Memory B cell (primary cell): ENCODE data around the gene OR2B2.

Experiments used
- ATAC-seq: fragments of 150-1000 bp; cut with Tn5 transposase; 2 replicates; pipeline ENCODE4 v1.10.0; 2021; ENCODE audit warnings: low read depth, mild to moderate bottlenecking, moderate library complexity
- DNase-seq, 2 donors: peaks; one replicate each; pipeline ENCODE4 v3.0.0; 2022; ENCODE audit warnings: low spot score in 2 of 2
- H3K27ac Mint-ChIP-seq: one replicate; pipeline ENCODE4 v1.8.0; 2022; ENCODE audit warnings: mild to moderate bottlenecking, moderate library complexity, mixed read lengths
- H3K27me3 Mint-ChIP-seq: one replicate; pipeline ENCODE4 v1.8.0; 2022; ENCODE audit warnings: mixed read lengths
- H3K36me3 Mint-ChIP-seq: one replicate; pipeline ENCODE4 v1.8.0; 2022; ENCODE audit warnings: mild to moderate bottlenecking, mixed read lengths
- H3K4me1 Mint-ChIP-seq: one replicate; pipeline ENCODE4 v1.8.0; 2022; ENCODE audit warnings: mixed read lengths
- H3K4me3 Mint-ChIP-seq: one replicate; pipeline ENCODE4 v1.8.0; 2022; ENCODE audit warnings: mild to moderate bottlenecking, moderate library complexity, mixed read lengths
- H3K9me3 Mint-ChIP-seq: one replicate; pipeline ENCODE4 v1.8.0; 2022; ENCODE audit warnings: mixed read lengths

The OR2B2 gene

DNA sequence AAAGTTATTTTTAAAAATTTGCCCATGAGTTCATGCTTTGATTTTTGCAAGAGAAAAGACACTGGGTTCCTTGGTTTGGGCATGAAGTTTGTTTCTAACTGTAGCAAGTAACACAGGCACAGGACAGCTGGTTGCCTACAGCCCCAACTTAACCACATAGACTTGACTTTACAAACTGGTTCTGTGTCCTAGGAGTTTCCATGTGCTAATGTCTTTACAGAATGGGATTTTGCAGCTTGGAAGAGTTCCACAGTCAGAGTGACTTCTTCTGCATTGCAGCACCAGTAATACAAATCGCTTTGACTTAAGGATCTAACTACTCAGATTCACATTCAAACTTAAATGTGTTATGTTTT, 44.3 kb downstream of the OR2B2 start:
- no peaks in the 10 kb centered on the region for H3K36me3 Mint-ChIP-seq
- peaks cover 4% of the 10 kb centered on the region for H3K9me3 Mint-ChIP-seq
- DNase-seq (no peak), ATAC-seq (no peak)
- peaks cover 21% of the 10 kb centered on the region for H3K4me1 Mint-ChIP-seq
- no peaks in the 10 kb centered on the region for H3K27me3 Mint-ChIP-seq
- peak overlapping the region; percentile 98 for H3K4me3 Mint-ChIP-seq
- peak overlapping the region; percentile 95 for H3K27ac Mint-ChIP-seq

DNA sequence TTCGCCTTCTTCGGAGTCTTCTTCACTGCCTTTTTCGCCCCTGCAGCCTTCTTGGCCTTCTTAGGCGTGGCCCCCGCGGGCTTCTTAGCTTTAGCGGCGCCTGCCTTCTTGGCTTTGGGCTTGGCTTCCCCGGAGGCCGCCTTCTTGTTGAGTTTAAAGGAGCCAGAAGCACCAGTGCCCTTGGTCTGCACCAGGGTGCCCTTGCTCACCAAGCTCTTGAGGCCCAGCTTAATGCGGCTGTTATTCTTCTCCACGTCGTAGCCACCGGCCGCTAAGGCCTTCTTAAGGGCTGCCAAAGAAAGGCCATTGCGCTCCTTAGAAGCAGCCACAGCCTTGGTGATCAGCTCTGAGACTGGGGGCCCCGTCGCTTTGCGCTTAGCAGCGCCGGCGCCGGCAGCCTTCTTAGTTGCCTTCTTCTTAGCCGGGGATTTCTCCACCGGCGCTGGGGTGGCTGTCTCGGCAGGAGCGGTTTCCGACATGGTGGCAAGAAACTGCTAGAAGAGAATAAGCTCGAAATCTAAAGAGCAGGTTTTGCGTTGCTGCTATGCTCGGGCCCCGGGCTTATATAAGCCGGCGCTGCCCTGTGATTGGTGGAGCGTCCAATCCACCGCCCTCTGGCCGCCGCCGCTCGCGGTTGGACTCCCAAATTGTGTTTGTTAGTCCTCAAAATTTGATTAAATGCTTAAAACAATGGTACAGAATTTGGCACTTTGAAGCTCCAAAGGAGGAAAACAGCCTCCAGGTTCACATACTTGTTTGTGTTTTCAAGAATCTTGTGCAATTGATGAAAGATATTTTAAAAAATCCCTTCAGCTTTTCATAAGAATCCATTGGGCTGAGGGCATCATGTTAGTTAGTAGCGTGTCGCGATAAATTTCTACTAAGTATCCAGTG, 44.9 kb downstream of the OR2B2 start:
- Mint-ChIP-seq H3K4me3 (peak overlapping the region; percentile 98), H3K27me3 (no peaks in the 10 kb centered on the region), H3K36me3 (no peaks in the 10 kb centered on the region), H3K4me1 (peaks cover 18% of the 10 kb centered on the region), H3K27ac (peak overlapping the region; percentile 95), H3K9me3 (peaks cover 4% of the 10 kb centered on the region)
- peak; percentile 50 to 57 for DNase-seq
- peak; percentile 16 for ATAC-seq

DNA sequence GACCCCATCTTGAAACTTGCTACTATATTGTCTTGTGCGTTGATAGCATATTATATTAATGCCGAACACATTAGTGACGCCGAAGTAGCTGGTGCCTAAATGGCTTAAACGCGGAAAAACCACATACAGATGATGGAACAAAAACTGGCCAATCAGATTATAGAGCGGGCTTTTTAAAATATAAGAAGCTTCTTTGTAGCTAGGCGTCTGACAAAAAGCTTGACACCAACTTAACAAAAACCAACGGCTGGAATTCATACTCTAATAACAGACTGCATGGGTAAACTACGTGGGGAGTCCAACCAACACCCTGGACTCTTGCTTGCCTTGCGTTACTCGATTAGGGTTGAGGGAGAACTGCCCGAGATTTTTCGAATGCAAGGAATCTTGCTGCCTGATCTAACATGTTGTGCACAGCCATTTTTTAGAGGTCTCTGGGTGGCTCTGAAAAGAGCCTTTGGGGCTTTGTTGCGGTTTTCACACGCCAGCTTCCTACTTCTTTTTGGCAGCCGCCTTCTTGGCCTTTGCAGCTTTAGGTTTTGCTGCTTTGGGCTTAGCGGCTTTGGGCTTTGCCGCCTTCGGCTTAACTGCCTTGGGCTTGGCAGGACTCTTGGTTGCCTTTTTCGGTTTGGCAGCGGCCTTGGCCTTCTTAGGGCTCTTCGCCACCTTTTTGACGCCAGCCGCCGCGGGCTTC, 45.7 kb downstream of the OR2B2 start:
- peak overlapping the region; percentile 98 for H3K4me3 Mint-ChIP-seq
- H3K27me3 Mint-ChIP-seq, result no peaks in the 10 kb centered on the region
- DNase-seq (peak; percentile 53 to 73), ATAC-seq (peak; percentile 7)
- no peaks in the 10 kb centered on the region for H3K36me3 Mint-ChIP-seq
- H3K27ac Mint-ChIP-seq, result peak overlapping the region; percentile 95
- H3K4me1 Mint-ChIP-seq, result peaks cover 17% of the 10 kb centered on the region
- peaks cover 4% of the 10 kb centered on the region for H3K9me3 Mint-ChIP-seq

DNA sequence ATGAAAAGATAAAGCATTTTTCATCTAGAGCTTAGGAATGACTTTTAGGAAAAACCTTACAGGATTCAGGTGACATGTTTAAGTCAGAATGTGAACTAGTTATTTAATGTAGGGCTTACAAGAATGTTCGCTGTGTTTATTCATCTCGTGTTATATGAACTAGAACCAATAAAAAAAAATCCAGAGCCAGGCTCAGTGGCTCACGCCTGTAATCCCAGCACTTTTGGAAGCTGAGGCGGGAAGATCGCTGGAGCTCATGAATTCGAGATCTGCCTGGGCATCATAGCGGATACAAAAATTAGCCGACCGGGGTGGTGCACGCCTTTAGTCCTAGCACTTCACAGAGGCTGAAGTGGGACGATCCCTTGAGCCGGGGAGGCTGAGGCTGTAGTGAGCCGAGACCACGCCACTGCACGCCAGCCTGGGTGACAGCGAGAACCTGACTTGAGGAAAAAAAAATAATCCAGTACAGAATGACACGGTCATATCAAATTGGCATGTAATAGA, 46.3 kb downstream of the OR2B2 start:
- H3K4me1 Mint-ChIP-seq, result peaks cover 17% of the 10 kb centered on the region
- H3K27ac Mint-ChIP-seq, result peak overlapping the region; percentile 95
- ATAC-seq, result no peak
- peak overlapping the region; percentile 98 for H3K4me3 Mint-ChIP-seq
- DNase-seq, result peak in 1 of 2 donors; percentile 46
- H3K36me3 Mint-ChIP-seq, result no peaks in the 10 kb centered on the region
- H3K27me3 Mint-ChIP-seq, result no peaks in the 10 kb centered on the region
- H3K9me3 Mint-ChIP-seq, result peaks cover 4% of the 10 kb centered on the region

DNA sequence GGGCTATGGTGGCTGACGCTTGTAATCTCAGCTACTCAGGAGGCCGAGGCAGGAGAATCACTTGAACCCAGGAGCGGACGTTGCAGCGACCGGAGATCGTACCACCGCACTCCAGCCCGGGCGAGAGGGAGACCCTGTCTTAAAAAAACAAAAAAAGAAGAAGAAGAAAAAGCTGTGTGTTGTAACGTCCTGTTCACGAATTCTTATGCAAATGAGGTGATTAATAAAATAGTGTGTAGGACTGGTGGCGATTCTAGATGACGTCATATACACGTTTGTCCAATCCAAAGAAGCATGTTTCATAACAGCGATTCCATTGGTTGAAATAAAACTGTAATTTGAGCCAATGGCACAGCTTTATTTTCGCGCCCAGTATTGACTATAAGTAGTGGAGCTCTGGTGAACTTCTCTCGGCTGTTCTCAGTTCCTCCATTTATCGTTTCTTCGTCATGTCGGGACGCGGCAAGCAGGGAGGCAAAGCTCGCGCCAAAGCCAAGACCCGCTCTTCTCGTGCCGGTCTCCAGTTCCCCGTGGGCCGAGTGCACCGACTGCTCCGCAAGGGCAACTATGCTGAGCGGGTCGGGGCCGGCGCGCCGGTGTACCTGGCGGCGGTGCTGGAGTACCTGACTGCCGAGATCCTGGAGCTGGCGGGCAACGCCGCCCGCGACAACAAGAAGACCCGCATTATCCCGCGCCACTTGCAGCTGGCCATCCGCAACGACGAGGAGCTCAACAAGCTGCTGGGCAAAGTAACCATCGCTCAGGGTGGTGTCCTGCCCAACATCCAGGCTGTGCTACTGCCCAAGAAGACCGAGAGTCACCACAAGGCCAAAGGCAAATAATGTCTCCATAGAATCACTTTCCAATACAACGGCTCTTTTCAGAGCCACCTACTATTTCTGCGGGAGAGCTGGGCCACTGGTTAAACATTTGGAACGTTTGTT, 47.0 kb downstream of the OR2B2 start:
- no peaks in the 10 kb centered on the region for H3K27me3 Mint-ChIP-seq
- H3K9me3 Mint-ChIP-seq, result peaks cover 1% of the 10 kb centered on the region
- H3K36me3 Mint-ChIP-seq, result no peaks in the 10 kb centered on the region
- DNase-seq (peak; percentile 76 to 88), ATAC-seq (peak; percentile 81)
- H3K4me3 Mint-ChIP-seq, result peak overlapping the region; percentile 98
- H3K4me1 Mint-ChIP-seq, result peaks cover 17% of the 10 kb centered on the region
- H3K27ac Mint-ChIP-seq, result peak overlapping the region; percentile 95

DNA sequence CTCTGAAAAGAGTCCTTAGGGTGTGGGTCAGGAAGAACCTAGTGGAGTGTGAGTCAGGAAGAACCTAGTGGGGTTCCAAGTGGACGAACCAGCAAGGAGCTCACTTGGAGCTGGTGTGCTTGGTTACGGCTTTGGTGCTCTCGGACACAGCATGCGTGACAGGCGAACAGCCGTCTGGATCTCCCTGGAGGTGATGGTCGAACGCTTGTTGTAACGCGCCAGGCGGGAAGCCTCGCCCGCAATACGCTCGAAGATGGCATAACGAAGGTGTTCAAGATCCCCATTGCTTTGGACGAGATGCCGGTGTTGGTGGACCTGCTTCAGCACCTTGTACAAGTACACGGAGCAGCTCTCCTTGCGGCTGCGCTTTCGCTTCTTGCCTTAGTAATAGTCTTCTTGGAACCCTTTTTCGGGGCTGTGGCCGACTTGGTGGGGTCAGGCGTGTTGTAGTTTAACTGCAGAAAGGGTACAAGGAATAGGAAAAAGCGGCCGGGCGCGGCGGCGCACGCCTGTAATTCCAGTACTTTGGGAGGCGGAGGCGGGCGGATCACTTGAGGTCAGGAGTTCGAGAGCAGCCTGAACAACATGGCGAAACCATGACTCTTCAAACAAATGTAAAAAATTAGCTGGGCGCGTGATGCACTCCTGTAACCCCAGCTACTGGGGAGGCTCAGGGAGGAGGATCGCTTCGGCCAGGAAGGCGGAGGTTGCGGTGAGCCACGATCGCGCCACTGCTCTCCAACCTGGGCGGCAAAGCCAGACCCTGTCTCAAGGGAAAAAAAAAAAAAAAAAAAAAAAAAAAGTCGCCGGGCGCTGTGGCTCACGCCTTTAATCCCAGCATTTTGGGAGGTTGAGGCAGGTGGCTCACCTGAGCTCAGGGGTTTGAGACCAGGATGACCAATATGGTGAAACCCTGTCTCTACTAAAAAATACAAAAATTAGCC, 48.0 kb downstream of the OR2B2 start:
- Mint-ChIP-seq H3K27ac (peak overlapping the region; percentile 95), H3K4me1 (peaks cover 17% of the 10 kb centered on the region), H3K36me3 (no peaks in the 10 kb centered on the region), H3K4me3 (peak overlapping the region; percentile 98), H3K9me3 (peaks cover 1% of the 10 kb centered on the region), H3K27me3 (no peaks in the 10 kb centered on the region)
- DNase-seq (peak in 1 of 2 donors; percentile 7), ATAC-seq (no peak)

DNA sequence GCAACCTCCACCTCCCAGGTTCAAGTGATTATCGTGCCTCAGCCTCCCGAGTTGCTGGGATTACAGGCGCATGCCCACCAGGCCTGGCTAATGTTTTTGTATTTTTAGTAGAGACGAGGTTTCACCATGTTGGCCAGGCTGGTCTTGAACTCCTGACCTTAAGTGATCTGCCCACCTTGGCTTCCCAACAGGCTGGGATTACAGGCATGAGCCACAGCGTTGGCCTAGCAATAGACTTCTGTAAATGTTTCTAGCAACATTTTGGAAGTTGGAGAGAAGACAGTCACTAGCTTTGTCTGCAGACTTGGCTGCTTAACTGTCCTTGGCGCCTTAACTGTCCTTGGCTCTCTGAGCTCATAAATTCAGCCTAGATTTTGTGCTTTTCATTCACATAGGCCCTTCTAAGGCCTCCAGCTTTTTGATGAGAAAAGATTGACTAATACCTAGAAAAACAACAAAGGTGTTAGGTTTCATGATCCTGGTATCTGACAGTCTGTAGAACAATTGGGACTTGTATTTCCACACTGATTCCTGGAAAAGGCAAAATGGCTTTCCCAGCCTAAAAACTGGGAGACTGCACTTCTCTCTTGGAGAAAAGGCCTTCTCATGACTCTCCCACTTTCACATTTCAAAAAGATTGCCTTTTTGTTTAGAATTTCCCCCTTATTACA, 49.7 kb downstream of the OR2B2 start:
- Mint-ChIP-seq H3K27ac (no peak overlapping the region), H3K36me3 (no peaks in the 10 kb centered on the region), H3K4me1 (peaks cover 17% of the 10 kb centered on the region), H3K4me3 (no peak overlapping the region), H3K27me3 (no peaks in the 10 kb centered on the region), H3K9me3 (peaks cover 1% of the 10 kb centered on the region)
- no peak for DNase-seq
- ATAC-seq, result no peak

DNA sequence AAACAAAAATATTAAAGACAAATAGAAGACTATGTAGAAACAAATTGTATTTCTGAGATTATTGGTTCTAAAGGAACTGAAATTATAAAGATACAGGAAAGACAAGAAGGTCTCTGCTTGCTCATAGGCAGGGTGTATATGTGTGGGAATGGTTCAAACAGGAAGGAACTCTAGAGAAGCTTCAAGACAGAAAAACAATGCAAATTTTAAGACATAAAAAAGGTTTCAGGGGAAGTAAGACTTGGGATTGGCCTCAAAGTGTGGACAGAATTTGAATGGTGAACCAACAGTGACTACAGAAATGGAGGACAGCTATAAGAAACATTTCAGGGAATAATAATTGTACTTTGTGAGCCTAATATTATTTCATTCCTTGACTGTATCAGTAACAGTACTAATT, 50.3 kb downstream of the OR2B2 start:
- Mint-ChIP-seq H3K27me3 (no peaks in the 10 kb centered on the region), H3K27ac (no peak overlapping the region), H3K4me3 (no peak overlapping the region), H3K36me3 (no peaks in the 10 kb centered on the region), H3K4me1 (peaks cover 15% of the 10 kb centered on the region), H3K9me3 (peaks cover 1% of the 10 kb centered on the region)
- DNase-seq, result no peak
- ATAC-seq, result no peak

DNA sequence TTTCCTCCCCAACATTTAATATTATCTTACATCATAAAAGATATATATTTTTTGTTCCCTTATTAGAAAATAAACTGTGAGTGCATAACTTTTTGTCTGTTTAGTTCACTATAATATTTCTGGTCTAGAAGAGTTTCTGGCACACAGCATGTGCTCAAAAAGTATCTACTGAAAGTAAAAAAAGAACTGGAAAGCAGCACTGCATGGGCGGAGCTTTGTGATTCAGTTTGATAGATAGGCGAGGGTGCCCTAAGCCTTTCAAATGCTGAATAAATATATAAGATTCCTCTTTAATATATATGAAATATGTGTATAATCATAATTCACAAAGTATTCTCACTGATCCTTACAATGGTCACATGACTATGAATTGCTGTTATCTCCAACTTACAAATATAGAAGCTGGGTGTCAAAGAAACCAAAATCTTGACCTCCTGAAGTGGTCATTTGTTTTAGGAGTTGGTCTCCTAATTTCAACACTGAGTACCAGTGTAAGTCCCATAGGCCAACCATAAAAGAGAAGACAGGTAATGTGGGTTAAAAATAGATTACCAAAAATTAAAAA, 50.8 kb downstream of the OR2B2 start:
- H3K9me3 Mint-ChIP-seq, result peaks cover 1% of the 10 kb centered on the region

More for the DNA sequence above, 50.8 kb downstream of the OR2B2 start:
- H3K4me1 Mint-ChIP-seq, result peaks cover 15% of the 10 kb centered on the region
- no peak overlapping the region for H3K4me3 Mint-ChIP-seq
- no peak for ATAC-seq
- no peak overlapping the region for H3K27ac Mint-ChIP-seq
- H3K36me3 Mint-ChIP-seq, result no peaks in the 10 kb centered on the region
- DNase-seq, result no peak
- no peaks in the 10 kb centered on the region for H3K27me3 Mint-ChIP-seq
